Common myeloid progenitor, CD34-positive (primary cell): Measurements from ENCODE around the gene TRPM1.
A peak's percentile ranks its signal among the peaks of the same experiment; 100 is the strongest.

Experiments
- CTCF ChIA-PET: fragments of 350-600 bp; sonication (Branson Sonifier 250); formaldehyde crosslinking; loops from one replicate; lab custom pipeline; 2021; ENCODE audit warnings: antibody characterized with exemption; lab: Charles Lee
- POLR2A ChIA-PET: fragments of 350-600 bp; sonication (Branson Sonifier 250); formaldehyde crosslinking; loops from one replicate; lab custom pipeline; 2021; ENCODE audit warnings: antibody characterized with exemption; lab: Charles Lee
- DNase-seq, 3 donors: peaks; one replicate each; pipeline versions ENCODE4 v3.0.0 to v3.0.0-alpha.2; 2013
- H3K27ac ChIP-seq, 2 experiments: 1 replicate in 1 of 2; 2 replicates in 1 of 2; pipeline ENCODE4 v1.7.0; 2013; ENCODE audit warnings: inconsistent platforms in 2 of 2, low read length in 2 of 2, mild to moderate bottlenecking in 2 of 2, low read depth in 1 of 2, moderate library complexity in 1 of 2; ENCODE audit not compliant: severe bottlenecking in 2 of 2, insufficient read depth in 1 of 2, poor library complexity in 1 of 2
- H3K27me3 ChIP-seq, 5 experiments: replicated peaks in 2 of 5; 1 replicate in 3 of 5; 2 replicates in 2 of 5; pipeline versions ENCODE4 v1.6.1 to v1.7.0; 2013; ENCODE audit warnings: low read length in 4 of 5, mild to moderate bottlenecking in 2 of 5, moderate library complexity in 2 of 5, inconsistent platforms in 1 of 5; ENCODE audit not compliant: insufficient read depth in 5 of 5, control insufficient read depth in 4 of 5
- H3K36me3 ChIP-seq, 4 experiments: 1 replicate in 2 of 4; 2 replicates in 2 of 4; pipeline versions ENCODE4 v1.6.1 to v1.7.0; 2013; ENCODE audit warnings: low read length in 3 of 4, control low read depth in 1 of 4, mild to moderate bottlenecking in 1 of 4; ENCODE audit not compliant: control insufficient read depth in 4 of 4, insufficient read depth in 4 of 4
- H3K4me1 ChIP-seq, 4 experiments: 1 replicate in 3 of 4; 2 replicates in 1 of 4; pipeline versions ENCODE4 v1.6.1 to v1.7.1; 2013; ENCODE audit warnings: low read length in 3 of 4, mild to moderate bottlenecking in 3 of 4, control low read depth in 1 of 4, inconsistent platforms in 1 of 4, moderate library complexity in 1 of 4; ENCODE audit not compliant: control insufficient read depth in 4 of 4, insufficient read depth in 4 of 4; ENCODE audit errors: control extremely low read depth in 1 of 4
- H3K4me3 ChIP-seq, 7 experiments: 1 replicate in 4 of 7; 2 replicates in 3 of 7; pipeline versions ENCODE4 v1.5.1 to v1.7.0; 2013; ENCODE audit warnings: mild to moderate bottlenecking in 7 of 7, low read length in 6 of 7, moderate library complexity in 6 of 7, inconsistent platforms in 2 of 7, low read depth in 2 of 7, control low read depth in 1 of 7; ENCODE audit not compliant: insufficient read depth in 4 of 7, control insufficient read depth in 1 of 7; ENCODE audit errors: extremely low read depth in 1 of 7
- H3K9me3 ChIP-seq, 5 experiments: 1 replicate in 4 of 5; 2 replicates in 1 of 5; pipeline versions ENCODE4 v1.6.1 to v1.7.1; 2013; ENCODE audit warnings: low read length in 4 of 5, mild to moderate bottlenecking in 2 of 5, inconsistent platforms in 1 of 5, low read depth in 1 of 5, moderate library complexity in 1 of 5; ENCODE audit not compliant: control insufficient read depth in 4 of 5, insufficient read depth in 2 of 5; ENCODE audit errors: control extremely low read depth in 1 of 5
- WGBS: methylation state at CpG from one replicate; pipeline ENCODE4 v1.1.5; 2013; ENCODE audit not compliant: insufficient coverage; 5-methylcytosine and 5-hydroxymethylcytosine counted together

TRPM1 gene

GRCh38 chr15:31084176-31084575 is 17.3 kb downstream of the TRPM1 start:
- Histone ChIP-seq H3K36me3 (no peaks in the 10 kb centered on the region), H3K27me3 (peaks cover 0 to 7% (median 0%) of the 10 kb centered on the region in 5 experiments), H3K27ac (no peak overlapping the region), H3K4me3 (no peak overlapping the region), H3K4me1 (peaks cover 0 to 14% (median 2%) of the 10 kb centered on the region in 4 experiments), H3K9me3 (no peaks in the 10 kb centered on the region)
- POLR2A ChIA-PET = no interaction called here
- WGBS = 83% methylated on average over 2 of the region's 6 CpGs
- CTCF ChIA-PET = no interaction called here
- no peak for DNase-seq

- 62% methylated on average over 5 of the region's 6 CpGs for WGBS
- Histone ChIP-seq H3K4me3 (no peak overlapping the region), H3K36me3 (no peaks in the 10 kb centered on the region), H3K9me3 (no peaks in the 10 kb centered on the region), H3K27ac (no peak overlapping the region), H3K27me3 (peaks cover 0 to 7% (median 0%) of the 10 kb centered on the region in 5 experiments), H3K4me1 (peaks cover 0 to 14% (median 2%) of the 10 kb centered on the region in 4 experiments)
- CTCF ChIA-PET = interaction anchor here (0.9 kb wide), 1 partner anchor 46 kb away, joined by 3 read pairs; no protein-coding TSS in a partner anchor
- POLR2A ChIA-PET = no interaction called here
- DNase-seq = peak in 2 of 3 donors; percentile 5 to 12
These were observed 18.1 kb downstream of the TRPM1 start for GRCh38 chr15:31083370-31083780.

- Histone ChIP-seq H3K4me1 (peaks cover 0 to 14% (median 2%) of the 10 kb centered on the region in 4 experiments), H3K9me3 (no peaks in the 10 kb centered on the region), H3K36me3 (no peaks in the 10 kb centered on the region), H3K27ac (no peak overlapping the region), H3K27me3 (peaks cover 0 to 7% (median 0%) of the 10 kb centered on the region in 5 experiments), H3K4me3 (no peak overlapping the region)
- WGBS = 99% methylated on average over 6 of the region's 11 CpGs
- CTCF ChIA-PET = interaction anchor here (0.9 kb wide), 1 partner anchor 46 kb away, joined by 3 read pairs; no protein-coding TSS in a partner anchor
- no peak for DNase-seq
- POLR2A ChIA-PET = no interaction called here
These were observed 18.7 kb downstream of the TRPM1 start for GRCh38 chr15:31082771-31083369.

GRCh38 chr15:31081588-31082250 is 19.8 kb downstream of the TRPM1 start:
- DNase-seq = no peak
- 86% methylated on average over 6 of the region's 6 CpGs for WGBS
- Histone ChIP-seq H3K27me3 (peaks cover 0 to 7% (median 0%) of the 10 kb centered on the region in 5 experiments), H3K9me3 (no peaks in the 10 kb centered on the region), H3K27ac (no peak overlapping the region), H3K4me1 (peaks cover 0 to 14% (median 2%) of the 10 kb centered on the region in 4 experiments), H3K36me3 (no peaks in the 10 kb centered on the region), H3K4me3 (no peak overlapping the region)
- CTCF ChIA-PET = no interaction called here
- POLR2A ChIA-PET = no interaction called here

GRCh38 chr15:31081056-31081455 is 20.5 kb downstream of the TRPM1 start:
- H3K27me3 ChIP-seq = peaks cover 0 to 7% (median 0%) of the 10 kb centered on the region in 5 experiments
- no peaks in the 10 kb centered on the region for H3K36me3 ChIP-seq
- WGBS = 47% methylated on average over 6 of the region's 11 CpGs
- ChIA-PET CTCF (no interaction called here), POLR2A (no interaction called here)
- no peak overlapping the region for H3K27ac ChIP-seq
- peak overlapping the region in 3 of 7 experiments; percentile 35 to 73 (median 66) for H3K4me3 ChIP-seq
- H3K9me3 ChIP-seq = no peaks in the 10 kb centered on the region
- DNase-seq = no peak
- H3K4me1 ChIP-seq = peaks cover 0 to 14% (median 2%) of the 10 kb centered on the region in 4 experiments

- peak overlapping the region in 4 of 7 experiments; percentile 21 to 73 (median 50) for H3K4me3 ChIP-seq
- H3K9me3 ChIP-seq = no peaks in the 10 kb centered on the region
- POLR2A ChIA-PET = no interaction called here
- peak; percentile 29 to 72 (median 61) for DNase-seq
- H3K27me3 ChIP-seq = peaks cover 0 to 7% (median 0%) of the 10 kb centered on the region in 5 experiments
- no peaks in the 10 kb centered on the region for H3K36me3 ChIP-seq
- peaks cover 0 to 14% (median 2%) of the 10 kb centered on the region in 4 experiments for H3K4me1 ChIP-seq
- WGBS = 14% methylated on average over 13 of the region's 26 CpGs
- CTCF ChIA-PET = no interaction called here
- H3K27ac ChIP-seq = no peak overlapping the region
These were observed 20.9 kb downstream of the TRPM1 start for GRCh38 chr15:31080591-31081014.

GRCh38 chr15:31079519-31079918 is 22.0 kb downstream of the TRPM1 start:
- DNase-seq = no peak

More at GRCh38 chr15:31079519-31079918, 22.0 kb downstream of the TRPM1 start:
- Histone ChIP-seq H3K4me1 (peaks cover 0 to 14% (median 2%) of the 10 kb centered on the region in 4 experiments), H3K36me3 (no peaks in the 10 kb centered on the region), H3K4me3 (no peak overlapping the region), H3K27me3 (peaks cover 0 to 7% (median 0%) of the 10 kb centered on the region in 5 experiments), H3K9me3 (peaks cover 0 to 6% (median 0%) of the 10 kb centered on the region in 5 experiments), H3K27ac (no peak overlapping the region)
- WGBS = 100% methylated on average over 1 of the region's 2 CpGs
- ChIA-PET POLR2A (no interaction called here), CTCF (interaction anchor here (1.1 to 2.0 kb wide), 2 partner anchors 22 to 44 kb away, joined by 3 to 4 read pairs; partner anchors contain the start of gene TRPM1)
